ENCODE data around the gene ARFIP2. TPM values are rescaled to one million over a fixed set of nuclear protein-coding genes. Genes with fewer than 3 reads are reported as not detected.

Gene ARFIP2
- total RNA-seq, 2 donors from 2014 or later: 56.5 to 56.8 TPM

GRCh38 chr11:6473451-6474412 is 7.4 kb downstream of the ARFIP2 start, which contains the start of gene TRIM3:
Gene TRIM3 (minus strand): TSS chr11:6473941. CDS start chr11:6465695, 8,246 bp downstream.
- no peaks in the 10 kb centered on the region for H3K9me3 ChIP-seq (ENCODE audit: control insufficient read depth, low read length)
- H3K4me3 ChIP-seq (ENCODE audit: low read length): peak within 1 kb of the TSS; percentile 87
- Mint-ChIP-seq H3K4me3 (peak within 1 kb of the TSS; percentile 77), H3K4me1 (peaks cover 7% of the 10 kb centered on the region), H3K27ac (peak within 1 kb of the TSS; percentile 93), H3K9me3 (no peaks in the 10 kb centered on the region), H3K27me3 (ENCODE audit: insufficient read depth) (peaks cover 6% of the 10 kb centered on the region), H3K36me3 (ENCODE audit: low read depth) (peaks cover 22% of the 10 kb centered on the region)
- WGBS, 2 experiments (ENCODE audit: insufficient coverage in 1 of 2, insufficient read length in 1 of 2): 1% methylated on average over 12 to 80 of the region's 87 CpGs
- peaks cover 2% of the 10 kb centered on the region for H3K4me1 ChIP-seq (ENCODE audit: control insufficient read depth, insufficient read depth, low read length)
- H3K27me3 ChIP-seq (ENCODE audit: control insufficient read depth, insufficient read depth, low read length, poor library complexity, severe bottlenecking): no peaks in the 10 kb centered on the region
- H3K36me3 ChIP-seq (ENCODE audit: control insufficient read depth, insufficient read depth, low read length): peaks cover 23% of the 10 kb centered on the region
- TF ChIP-seq, protein P1, sequence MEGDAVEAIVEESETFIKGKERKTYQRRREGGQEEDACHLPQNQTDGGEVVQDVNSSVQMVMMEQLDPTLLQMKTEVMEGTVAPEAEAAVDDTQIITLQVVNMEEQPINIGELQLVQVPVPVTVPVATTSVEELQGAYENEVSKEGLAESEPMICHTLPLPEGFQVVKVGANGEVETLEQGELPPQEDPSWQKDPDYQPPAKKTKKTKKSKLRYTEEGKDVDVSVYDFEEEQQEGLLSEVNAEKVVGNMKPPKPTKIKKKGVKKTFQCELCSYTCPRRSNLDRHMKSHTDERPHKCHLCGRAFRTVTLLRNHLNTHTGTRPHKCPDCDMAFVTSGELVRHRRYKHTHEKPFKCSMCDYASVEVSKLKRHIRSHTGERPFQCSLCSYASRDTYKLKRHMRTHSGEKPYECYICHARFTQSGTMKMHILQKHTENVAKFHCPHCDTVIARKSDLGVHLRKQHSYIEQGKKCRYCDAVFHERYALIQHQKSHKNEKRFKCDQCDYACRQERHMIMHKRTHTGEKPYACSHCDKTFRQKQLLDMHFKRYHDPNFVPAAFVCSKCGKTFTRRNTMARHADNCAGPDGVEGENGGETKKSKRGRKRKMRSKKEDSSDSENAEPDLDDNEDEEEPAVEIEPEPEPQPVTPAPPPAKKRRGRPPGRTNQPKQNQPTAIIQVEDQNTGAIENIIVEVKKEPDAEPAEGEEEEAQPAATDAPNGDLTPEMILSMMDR (conservative IDR thresholded peaks at IDR 0.05): peak; percentile 53
- peak within 1 kb of the TSS; percentile 73 for H3K27ac ChIP-seq (ENCODE audit: low read depth, low read length)
- H3K9ac ChIP-seq (ENCODE audit: extremely low read depth, low read length, poor library complexity, severe bottlenecking): peak within 1 kb of the TSS; percentile 53
- peak; percentile 98 for DNase-seq

- Histone ChIP-seq H3K4me1 (ENCODE audit: control insufficient read depth, insufficient read depth, low read length) (peaks cover 2% of the 10 kb centered on the region), H3K27me3 (ENCODE audit: control insufficient read depth, insufficient read depth, low read length, poor library complexity, severe bottlenecking) (no peaks in the 10 kb centered on the region), H3K27ac (ENCODE audit: low read depth, low read length) (no peak overlapping the region), H3K9ac (ENCODE audit: extremely low read depth, low read length, poor library complexity, severe bottlenecking) (no peak overlapping the region), H3K9me3 (ENCODE audit: control insufficient read depth, low read length) (no peaks in the 10 kb centered on the region), H3K4me3 (ENCODE audit: low read length) (peak overlapping the region; percentile 69), H3K36me3 (ENCODE audit: control insufficient read depth, insufficient read depth, low read length) (peaks cover 15% of the 10 kb centered on the region)
- Mint-ChIP-seq H3K9me3 (no peaks in the 10 kb centered on the region), H3K36me3 (ENCODE audit: low read depth) (peaks cover 14% of the 10 kb centered on the region), H3K27ac (no peak overlapping the region), H3K4me1 (peaks cover 7% of the 10 kb centered on the region), H3K27me3 (ENCODE audit: insufficient read depth) (peaks cover 6% of the 10 kb centered on the region), H3K4me3 (peak overlapping the region; percentile 77)
- peak; percentile 57 for DNase-seq
- 38% methylated on average over 1 of the region's 1 CpG; no CpG with 5 or more reads in 1 of the 2 experiments for WGBS, 2 experiments (ENCODE audit: insufficient coverage in 1 of 2, insufficient read length in 1 of 2)
- TF ChIP-seq, protein P1 (conservative IDR thresholded peaks at IDR 0.05): no peak
Measured at GRCh38 chr11:6472934-6473333, 8.2 kb downstream of the ARFIP2 start.

- Mint-ChIP-seq H3K9me3 (no peaks in the 10 kb centered on the region), H3K27me3 (ENCODE audit: insufficient read depth) (peaks cover 6% of the 10 kb centered on the region), H3K36me3 (ENCODE audit: low read depth) (no peaks in the 10 kb centered on the region), H3K4me1 (peaks cover 6% of the 10 kb centered on the region), H3K27ac (no peak overlapping the region), H3K4me3 (no peak overlapping the region)
- no peaks in the 10 kb centered on the region for H3K36me3 ChIP-seq (ENCODE audit: control insufficient read depth, insufficient read depth, low read length)
- H3K4me1 ChIP-seq (ENCODE audit: control insufficient read depth, insufficient read depth, low read length): peaks cover under 1% of the 10 kb centered on the region
- TF ChIP-seq, protein P1 (conservative IDR thresholded peaks at IDR 0.05): no peak
- no peak for DNase-seq
- no peak overlapping the region for H3K27ac ChIP-seq (ENCODE audit: low read depth, low read length)
- no peak overlapping the region for H3K4me3 ChIP-seq (ENCODE audit: low read length)
- no peaks in the 10 kb centered on the region for H3K27me3 ChIP-seq (ENCODE audit: control insufficient read depth, insufficient read depth, low read length, poor library complexity, severe bottlenecking)
- H3K9me3 ChIP-seq (ENCODE audit: control insufficient read depth, low read length): no peaks in the 10 kb centered on the region
- H3K9ac ChIP-seq (ENCODE audit: extremely low read depth, low read length, poor library complexity, severe bottlenecking): no peak overlapping the region
- WGBS, 2 experiments (ENCODE audit: insufficient coverage in 1 of 2, insufficient read length in 1 of 2): 90 to 94% methylated on average over 1 of the region's 1 CpG
Measured at GRCh38 chr11:6469599-6469998, 11.5 kb downstream of the ARFIP2 start.

Measured in endodermal cell (in vitro differentiated cells).